Breast epithelium (tissue), 4 donors: Measurements from ENCODE around the gene TBCA. TPM values are rescaled to one million over a fixed set of nuclear protein-coding genes. Genes with fewer than 3 reads are reported as not detected.

ENCODE experiments used
- DNase-seq, 2 donors: peaks; one replicate each; pipeline ENCODE4 v3.0.0-alpha.2; 2019; ENCODE audit warnings: low spot score in 2 of 2
- H3K27ac ChIP-seq, 2 donors: fragments of 200-600 bp; sonication (generic) in 1 of 2; one replicate each; pipeline ENCODE4 v1.5.1; 2016 to 2019; ENCODE audit warnings: mild to moderate bottlenecking in 1 of 2
- H3K27me3 ChIP-seq, 2 donors: fragments of 200-600 bp; sonication (generic) in 1 of 2; one replicate each; pipeline versions ENCODE4 v1.5.1 to v1.6.0; 2017 to 2019; ENCODE audit warnings: control low read depth in 1 of 2, mild to moderate bottlenecking in 1 of 2
- H3K36me3 ChIP-seq: fragments of 200-600 bp; one replicate; pipeline ENCODE4 v1.5.1; 2019
- H3K4me1 ChIP-seq, 2 donors: fragments of 200-600 bp; sonication (generic); one replicate each; pipeline ENCODE4 v1.5.1; 2016 to 2019; ENCODE audit warnings: control low read depth in 1 of 2
- H3K4me3 ChIP-seq, 3 donors: fragments of 200-600 bp; sonication (generic); 1 replicate in 2 of 3; 2 replicates in 1 of 3; pipeline ENCODE4 v1.5.1; 2016 to 2019; ENCODE audit warnings: mild to moderate bottlenecking in 3 of 3, moderate library complexity in 2 of 3
- H3K9me3 ChIP-seq, 2 donors: fragments of 200-600 bp; sonication (generic) in 1 of 2; one replicate each; pipeline ENCODE4 v1.5.1; 2016 to 2019; ENCODE audit warnings: control low read depth in 1 of 2
- CTCF ChIP-seq, 3 donors: fragments of 450-650 bp; IDR thresholded peaks; one replicate each; pipeline ENCODE4 v1.5.1; 2016 to 2017; ENCODE audit warnings: antibody characterized with exemption in 3 of 3, mild to moderate bottlenecking in 3 of 3, moderate library complexity in 3 of 3
- POLR2A ChIP-seq: fragments of 450-650 bp; IDR thresholded peaks from one replicate; pipeline ENCODE4 v1.6.1; 2016; ENCODE audit warnings: antibody characterized with exemption, mild to moderate bottlenecking, moderate library complexity
- POLR2AphosphoS5 ChIP-seq, 3 donors: sonication (generic); formaldehyde crosslinking; IDR thresholded peaks; one replicate each; pipeline ENCODE4 v1.6.1; 2017; ENCODE audit warnings: antibody characterized with exemption in 3 of 3
- intact Hi-C: fragments of 100-400 bp; cut with DNase I; formaldehyde crosslinking; loops from one replicate; pipeline ENCODE4 v1.15.1; 2023; ENCODE audit warnings: low total_unique reads
- total RNA-seq, 3 donors: library from RNA; depleted of rRNA; stranded (reverse); fragments of >200 nt; gene quantifications; one replicate each; pipeline ENCODE4 v1.1.0, GENCODE V29; 2016

The TBCA gene
- total RNA-seq, 3 donors from 2014 or later, result 109 to 150 (median 118) TPM

DNA sequence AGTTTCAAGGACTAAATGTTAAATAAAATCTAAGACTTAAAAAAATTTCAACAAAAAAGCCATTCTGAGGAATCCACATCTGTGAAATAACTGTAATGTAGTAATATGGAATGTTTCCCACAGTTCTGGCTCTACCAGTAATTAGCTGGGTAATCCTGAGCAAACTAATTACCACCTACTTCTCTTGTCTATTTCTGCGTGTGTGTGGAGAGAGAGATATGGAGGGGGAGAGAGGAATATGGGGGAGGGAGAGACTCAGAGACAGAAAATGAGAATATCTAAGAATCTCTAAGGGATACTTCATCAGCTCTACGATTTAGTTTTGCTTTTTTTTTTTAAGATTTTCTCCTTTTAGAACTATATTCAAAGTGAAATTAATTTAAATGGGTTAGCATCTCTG, 28.0 kb downstream of the TBCA start:
- Histone ChIP-seq H3K27ac (no peak overlapping the region), H3K4me3 (no peak overlapping the region), H3K4me1 (no peaks in the 10 kb centered on the region), H3K9me3 (no peaks in the 10 kb centered on the region), H3K36me3 (no peaks in the 10 kb centered on the region), H3K27me3 (no peaks in the 10 kb centered on the region)
- no peak for DNase-seq
- intact Hi-C loops, result no loop called here
- TF ChIP-seq POLR2A (no peak), POLR2AphosphoS5 (IDR thresholded peaks at IDR 0.05) (no peak), CTCF (IDR thresholded peaks at IDR 0.05) (no peak)

GRCh38 chr5:77744116-77744515, 32.0 kb downstream of the TBCA start:
- Histone ChIP-seq H3K36me3 (no peaks in the 10 kb centered on the region), H3K4me1 (no peaks in the 10 kb centered on the region), H3K27ac (no peak overlapping the region), H3K9me3 (no peaks in the 10 kb centered on the region), H3K4me3 (no peak overlapping the region), H3K27me3 (no peaks in the 10 kb centered on the region)
- DNase-seq, result no peak
- TF ChIP-seq POLR2A (no peak), CTCF (IDR thresholded peaks at IDR 0.05) (no peak), POLR2AphosphoS5 (IDR thresholded peaks at IDR 0.05) (no peak)
- intact Hi-C loops, result no loop called here

- Histone ChIP-seq H3K4me1 (no peaks in the 10 kb centered on the region), H3K36me3 (no peaks in the 10 kb centered on the region), H3K9me3 (no peaks in the 10 kb centered on the region), H3K4me3 (no peak overlapping the region), H3K27ac (no peak overlapping the region), H3K27me3 (no peaks in the 10 kb centered on the region)
- TF ChIP-seq POLR2AphosphoS5 (IDR thresholded peaks at IDR 0.05), result no peak
- TF ChIP-seq POLR2A, result no peak
- TF ChIP-seq CTCF (IDR thresholded peaks at IDR 0.05), result no peak
- intact Hi-C loops, result no loop called here
- no peak for DNase-seq
These were observed 33.0 kb downstream of the TBCA start for GRCh38 chr5:77743181-77743580.

DNA sequence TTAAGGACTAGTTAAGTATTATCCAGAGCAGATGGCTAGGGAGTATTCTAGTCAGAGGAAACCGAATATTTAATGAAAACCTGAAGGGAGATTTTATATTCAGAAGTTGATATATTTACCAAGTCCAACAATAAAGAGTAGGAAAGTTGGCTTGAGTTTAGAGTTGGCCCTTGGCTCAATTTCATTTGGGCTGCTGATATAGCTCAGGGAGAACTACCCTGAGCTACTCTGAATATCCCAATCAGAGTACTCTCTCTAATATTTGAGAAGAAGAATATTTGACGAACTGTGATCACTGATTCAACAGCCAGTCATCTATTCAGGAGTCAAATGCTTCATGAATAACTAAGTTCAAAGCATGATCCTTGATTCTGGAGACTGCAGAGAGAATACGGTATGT, 34.5 kb downstream of the TBCA start:
- Histone ChIP-seq H3K9me3 (no peaks in the 10 kb centered on the region), H3K4me1 (no peaks in the 10 kb centered on the region), H3K27ac (no peak overlapping the region), H3K27me3 (no peaks in the 10 kb centered on the region), H3K36me3 (no peaks in the 10 kb centered on the region), H3K4me3 (no peak overlapping the region)
- TF ChIP-seq POLR2A (no peak), CTCF (IDR thresholded peaks at IDR 0.05) (no peak), POLR2AphosphoS5 (IDR thresholded peaks at IDR 0.05) (no peak)
- intact Hi-C loops, result no loop called here
- no peak for DNase-seq

DNA sequence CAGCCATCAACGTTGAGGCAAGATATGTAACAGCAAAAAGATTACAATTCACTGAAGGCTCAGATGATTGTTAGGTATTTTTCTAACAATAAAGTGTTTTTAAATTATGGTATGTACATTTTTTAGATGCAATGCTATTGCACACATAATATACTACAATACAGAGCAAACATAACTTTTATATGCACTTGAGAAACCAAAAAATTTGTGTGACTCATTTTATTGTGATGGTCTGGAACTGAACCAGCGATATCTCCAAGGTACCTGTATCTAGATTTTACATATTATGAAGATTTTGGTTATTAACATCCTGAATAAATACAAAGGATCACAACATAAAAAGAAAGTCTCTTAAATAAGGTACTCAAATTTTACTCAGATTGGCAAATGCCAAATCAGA, 41.3 kb downstream of the TBCA start:
- no peaks in the 10 kb centered on the region for H3K9me3 ChIP-seq
- intact Hi-C loops, result no loop called here
- H3K4me1 ChIP-seq, result no peaks in the 10 kb centered on the region
- no peaks in the 10 kb centered on the region for H3K27me3 ChIP-seq
- DNase-seq, result no peak
- no peak overlapping the region for H3K27ac ChIP-seq
- H3K4me3 ChIP-seq, result no peak overlapping the region
- no peak for TF ChIP-seq POLR2AphosphoS5 (IDR thresholded peaks at IDR 0.05)
- TF ChIP-seq CTCF (IDR thresholded peaks at IDR 0.05), result no peak
- TF ChIP-seq POLR2A, result no peak
- no peaks in the 10 kb centered on the region for H3K36me3 ChIP-seq
